Measurements from ENCODE around the gene SH3BP5.

SH3BP5 gene

GRCh38 chr3:15326673-15327072 is 5.7 kb downstream of the SH3BP5 start:
- no peak for TF ChIP-seq CTCF (IDR thresholded peaks at IDR 0.05; ENCODE audit: low read depth, low read length, missing control alignments)
- no peak overlapping the region for H3K4me3 ChIP-seq (ENCODE audit: low read depth, low read length)
- no peak for DNase-seq (ENCODE audit: low read depth)

DNA sequence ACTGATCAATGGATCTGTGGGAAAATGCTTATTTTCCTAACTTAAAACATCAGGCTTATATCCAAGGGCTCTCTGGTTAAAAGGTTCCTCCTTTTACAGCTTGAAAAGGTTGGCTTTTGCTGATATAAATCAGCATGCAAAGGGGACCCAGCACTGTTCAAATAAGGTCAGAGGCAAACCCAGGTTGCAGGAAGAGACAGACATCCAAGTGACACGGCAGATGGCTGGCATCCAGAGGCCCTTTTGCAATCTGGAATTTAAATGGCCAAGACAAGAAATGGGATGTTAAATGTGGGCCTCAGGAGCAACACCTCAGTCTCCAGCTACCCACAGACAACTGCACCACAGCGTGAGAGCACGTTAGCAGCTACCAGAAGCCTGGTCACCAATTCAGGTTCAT is 6.3 kb downstream of the SH3BP5 start:
- DNase-seq (ENCODE audit: low read depth): no peak
- no peak for TF ChIP-seq CTCF (IDR thresholded peaks at IDR 0.05; ENCODE audit: low read depth, low read length, missing control alignments)
- no peak overlapping the region for H3K4me3 ChIP-seq (ENCODE audit: low read depth, low read length)

DNA sequence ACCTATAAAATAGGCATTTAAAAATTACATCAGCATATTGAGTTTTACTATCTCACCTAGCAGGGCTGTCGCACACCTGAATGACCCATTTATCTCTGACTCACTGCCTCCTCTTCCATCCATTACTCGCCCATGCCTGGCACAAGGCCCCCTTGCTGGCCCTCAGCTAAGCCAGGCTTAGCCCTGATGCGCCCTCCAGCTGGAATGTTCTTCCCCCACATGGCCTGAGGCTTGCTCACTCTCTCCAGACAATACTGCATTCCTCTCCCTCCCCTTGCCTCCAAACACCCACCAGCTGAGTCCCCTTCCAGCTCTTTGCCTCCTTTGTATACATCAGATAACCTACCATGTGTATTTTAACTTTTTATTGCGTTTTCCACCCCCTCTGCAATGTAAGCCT is 7.2 kb downstream of the SH3BP5 start:
- no peak for DNase-seq (ENCODE audit: low read depth)
- TF ChIP-seq CTCF (IDR thresholded peaks at IDR 0.05; ENCODE audit: low read depth, low read length, missing control alignments): no peak
- H3K4me3 ChIP-seq (ENCODE audit: low read depth, low read length): no peak overlapping the region

DNA sequence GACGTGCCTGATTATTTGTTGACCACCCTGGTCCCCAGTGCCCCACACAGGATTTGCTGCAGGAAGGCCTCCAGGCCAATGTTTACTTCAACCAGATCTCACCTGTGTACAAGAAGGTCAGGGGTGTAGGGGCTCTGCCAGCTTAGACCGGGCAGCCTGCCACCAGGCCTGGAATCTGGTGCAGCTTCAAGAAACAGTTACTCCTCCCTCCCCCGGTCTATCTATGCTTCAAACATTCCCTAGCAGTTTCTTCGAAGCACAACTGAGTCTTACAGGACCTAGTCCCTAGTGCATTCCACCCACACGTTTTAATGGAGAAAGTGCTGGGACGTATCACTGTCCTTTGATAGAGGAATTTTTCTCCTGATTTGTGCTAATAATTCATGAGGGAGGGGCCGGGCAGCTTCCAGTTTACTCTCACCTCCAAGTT is 8.0 kb downstream of the SH3BP5 start:
- DNase-seq (ENCODE audit: low read depth): no peak
- TF ChIP-seq CTCF (IDR thresholded peaks at IDR 0.05; ENCODE audit: low read depth, low read length, missing control alignments): no peak
- no peak overlapping the region for H3K4me3 ChIP-seq (ENCODE audit: low read depth, low read length)

DNA sequence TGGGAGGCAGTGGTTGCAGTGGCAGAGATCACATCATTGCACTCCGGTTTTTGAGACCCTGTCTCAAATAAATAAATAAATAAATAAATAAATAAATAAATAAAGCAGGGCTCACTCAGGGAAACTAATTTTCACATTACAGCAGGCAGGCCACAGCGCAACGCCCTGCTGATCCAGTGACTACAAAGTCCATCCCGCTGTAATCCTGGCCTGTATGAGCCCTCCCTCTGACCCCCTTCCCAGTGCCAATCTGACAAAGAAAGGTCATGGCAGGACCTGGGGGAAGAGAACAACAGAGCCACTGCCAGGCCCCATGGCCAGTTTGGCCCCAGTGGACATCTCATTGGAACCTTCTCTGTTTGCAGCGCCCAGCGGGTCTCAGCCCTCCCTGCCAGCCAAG is 9.3 kb downstream of the SH3BP5 start:
- no peak overlapping the region for H3K4me3 ChIP-seq (ENCODE audit: low read depth, low read length)
- TF ChIP-seq CTCF (IDR thresholded peaks at IDR 0.05; ENCODE audit: low read depth, low read length, missing control alignments): no peak

GRCh38 chr3:15321349-15321748 is 11.0 kb downstream of the SH3BP5 start:
- no peak for TF ChIP-seq CTCF (IDR thresholded peaks at IDR 0.05; ENCODE audit: low read depth, low read length, missing control alignments)

More for the DNA sequence above, 9.3 kb downstream of the SH3BP5 start:
- no peak for DNase-seq (ENCODE audit: low read depth)

GRCh38 chr3:15319575-15319974 is 12.8 kb downstream of the SH3BP5 start:
- TF ChIP-seq CTCF (IDR thresholded peaks at IDR 0.05; ENCODE audit: low read depth, low read length, missing control alignments): no peak
- H3K4me3 ChIP-seq (ENCODE audit: low read depth, low read length): no peak overlapping the region
- no peak for DNase-seq (ENCODE audit: low read depth)

More at GRCh38 chr3:15321349-15321748, 11.0 kb downstream of the SH3BP5 start:
- H3K4me3 ChIP-seq (ENCODE audit: low read depth, low read length): no peak overlapping the region
- DNase-seq (ENCODE audit: low read depth): no peak

Data from GM12864 (cell line).